HG02884 (cell line): ENCODE measurements around the gene PTCHD1.

Source experiments
- ATAC-seq: cut with Tn5 transposase; IDR thresholded peaks from one replicate; pipeline ENCODE4 v1.9.1; 2021; ENCODE audit warnings: mild to moderate bottlenecking, moderate library complexity; ENCODE audit not compliant: unreplicated experiment

PTCHD1 gene

GRCh38 chrX:23334848-23335599, at the start of gene PTCHD1:
TSS of gene PTCHD1 (plus strand) at chrX:23334849. CDS start at chrX:23334876, 27 bp downstream.
- no peak for ATAC-seq

GRCh38 chrX:23286731-23287130, 47.9 kb upstream of the PTCHD1 start:
- no peak for ATAC-seq

- ATAC-seq, result no peak
These were observed 47.4 kb upstream of the PTCHD1 start for GRCh38 chrX:23287191-23287725.

GRCh38 chrX:23292354-23292987, 42.2 kb upstream of the PTCHD1 start:
- no peak for ATAC-seq

- ATAC-seq, result no peak
These were observed 41.5 kb upstream of the PTCHD1 start for GRCh38 chrX:23292988-23293651.

GRCh38 chrX:23304881-23305280, 29.8 kb upstream of the PTCHD1 start:
- ATAC-seq, result no peak

- no peak for ATAC-seq
These were observed 22.9 kb upstream of the PTCHD1 start for GRCh38 chrX:23311731-23312130.

GRCh38 chrX:23312136-23312535, 22.5 kb upstream of the PTCHD1 start:
- ATAC-seq, result no peak

GRCh38 chrX:23317799-23318724, 16.6 kb upstream of the PTCHD1 start:
- peak; percentile 76 for ATAC-seq

- no peak for ATAC-seq
These were observed 7.5 kb upstream of the PTCHD1 start for GRCh38 chrX:23327104-23327503.

GRCh38 chrX:23331701-23332100, 2.9 kb upstream of the PTCHD1 start:
- ATAC-seq, result no peak

- ATAC-seq, result no peak
These were observed 2.4 kb upstream of the PTCHD1 start for GRCh38 chrX:23332101-23332887.

- no peak for ATAC-seq
These were observed 1.5 kb upstream of the PTCHD1 start for GRCh38 chrX:23332888-23333821.

GRCh38 chrX:23333842-23334520, 668 bp upstream of the PTCHD1 start:
- ATAC-seq, result no peak

GRCh38 chrX:23334521-23334847, 165 bp upstream of the PTCHD1 start:
- no peak for ATAC-seq

GRCh38 chrX:23338334-23338733, 3.7 kb downstream of the PTCHD1 start:
- no peak for ATAC-seq

GRCh38 chrX:23341452-23341851, 6.8 kb downstream of the PTCHD1 start:
- ATAC-seq, result no peak

GRCh38 chrX:23344238-23344903, 9.7 kb downstream of the PTCHD1 start:
- no peak for ATAC-seq
